Kasumi-1 (cell line): ENCODE data around the gene ENTPD5.
"Not testable (repeated sequence)": the region's sequence is repeated elsewhere in the genome, so short reads cannot be mapped to it uniquely, and the experiment has no call there.

Experiments
- DNase-seq, 2 experiments: peaks; one replicate each; lab custom pipeline; 2025; lab: John Stamatoyannopoulos, UW

The ENTPD5 gene

DNA sequence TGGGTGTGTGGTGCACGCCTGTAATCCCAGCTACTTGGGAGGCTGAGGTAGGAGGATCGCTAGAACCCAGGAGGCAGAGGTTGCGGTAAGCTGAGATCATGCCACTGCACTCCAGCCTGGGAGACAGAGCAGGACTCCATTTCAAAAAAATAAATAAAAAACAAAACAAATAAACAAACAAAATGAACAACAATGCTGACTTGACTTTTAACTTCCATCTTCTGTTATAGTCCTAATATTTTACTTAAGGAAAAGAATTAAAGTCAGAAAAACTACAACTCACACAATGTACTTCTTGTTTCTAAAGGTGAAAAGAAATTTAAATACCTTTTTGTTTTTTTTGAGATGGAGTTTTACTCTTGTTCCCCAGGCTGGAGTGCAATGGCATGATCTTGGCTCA lies 13.4 kb downstream of the ENTPD5 start:
- not testable (repeated sequence) for DNase-seq

DNA sequence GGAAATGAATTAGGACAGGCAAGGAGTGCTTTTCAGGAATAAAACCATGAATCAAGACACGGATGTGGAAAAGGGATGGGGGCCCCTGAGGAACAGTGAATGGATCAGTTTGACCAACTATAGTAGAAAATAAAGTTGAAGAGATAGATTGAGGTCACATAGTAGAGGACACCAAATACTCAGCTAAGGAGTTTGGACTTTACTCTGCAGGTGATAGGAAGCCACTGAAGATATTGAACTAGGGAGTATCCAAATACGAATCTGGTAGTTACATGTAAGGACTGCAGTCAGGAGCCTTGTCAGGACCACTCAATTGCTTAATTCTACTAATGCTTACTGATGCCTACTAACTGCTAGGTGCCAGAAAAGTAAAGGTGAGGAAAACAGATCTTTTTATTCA lies 20.4 kb downstream of the ENTPD5 start:
- no peak for DNase-seq

DNA sequence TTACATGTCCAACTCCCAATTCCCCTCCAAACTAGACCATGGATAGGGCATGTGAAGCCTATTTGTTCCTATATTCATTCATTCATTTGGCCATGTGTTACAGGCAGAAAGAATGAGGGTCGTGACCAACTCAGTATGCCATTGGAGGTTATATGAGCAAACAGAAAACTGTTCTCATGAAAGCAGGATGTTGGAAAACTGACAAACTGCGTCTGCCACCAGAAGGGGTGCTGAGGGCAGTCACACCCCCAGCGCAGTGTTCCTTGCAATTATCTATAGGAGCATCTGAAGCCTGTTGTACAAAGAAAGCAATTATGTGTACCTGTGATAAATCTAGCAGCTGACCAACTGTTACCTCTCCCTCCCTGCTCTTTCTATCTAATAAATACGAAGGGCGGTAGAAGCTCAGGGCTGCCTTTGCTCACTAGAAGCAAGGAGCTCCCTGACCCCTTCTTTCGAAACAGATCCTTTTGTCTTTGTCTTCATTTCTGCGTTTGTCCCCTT lies 21.1 kb downstream of the ENTPD5 start:
- DNase-seq: no peak

DNA sequence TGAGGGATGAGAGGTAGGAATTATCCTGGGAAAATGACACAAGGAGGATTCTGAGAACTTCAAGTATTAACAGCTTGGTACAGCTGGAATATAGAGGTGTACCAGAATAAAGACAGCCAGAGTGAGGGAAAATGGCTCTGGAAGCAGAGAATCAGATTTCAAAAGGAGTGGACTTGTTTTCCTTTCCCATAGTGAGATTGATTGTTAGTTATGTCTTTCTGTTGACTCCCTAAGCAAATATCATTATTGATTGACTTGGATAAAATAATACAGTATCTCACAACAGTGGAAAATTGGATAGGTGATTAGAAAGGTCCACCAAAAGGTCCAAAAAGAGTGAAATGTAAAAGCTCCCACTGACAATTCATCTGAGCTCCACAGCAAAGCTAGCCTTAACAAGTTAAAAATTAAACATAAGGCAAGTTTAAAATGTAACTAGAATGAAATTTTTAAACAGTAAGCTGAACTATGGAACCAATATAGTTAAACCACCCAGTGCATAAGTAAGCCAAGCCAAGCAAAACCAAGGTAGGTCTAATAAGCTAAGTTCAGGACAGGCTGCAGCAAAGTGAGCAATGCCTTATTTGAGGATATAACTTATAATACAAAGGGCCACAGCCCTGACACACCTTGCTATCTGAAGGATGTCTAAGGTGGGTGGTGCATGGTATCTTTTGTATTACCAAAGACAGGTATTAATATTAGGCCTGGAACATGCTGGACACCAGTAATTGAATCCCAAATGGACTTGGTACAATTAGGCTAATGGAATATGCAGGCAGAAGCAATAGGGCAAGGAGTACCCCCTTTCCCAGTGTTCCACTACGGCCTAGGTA lies 21.8 kb downstream of the ENTPD5 start:
- DNase-seq: no peak

DNA sequence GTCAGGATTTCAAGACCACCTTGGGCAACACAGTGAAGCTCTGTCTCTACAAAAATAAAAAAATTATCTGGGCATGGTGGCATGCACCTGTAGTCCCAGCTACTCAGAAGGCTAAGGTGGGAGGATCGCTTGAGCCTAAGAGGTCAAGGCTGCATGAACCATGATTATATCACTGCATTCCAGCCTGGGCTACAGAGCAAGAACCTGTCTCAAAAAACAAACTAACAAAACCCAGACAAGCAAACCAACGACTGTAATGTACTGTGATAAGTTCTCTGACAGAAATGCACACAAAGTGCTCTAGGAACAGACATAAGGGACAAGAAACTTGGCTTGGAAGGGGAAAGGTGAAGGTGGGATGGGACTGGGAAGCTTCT lies 22.4 kb downstream of the ENTPD5 start:
- DNase-seq: no peak

DNA sequence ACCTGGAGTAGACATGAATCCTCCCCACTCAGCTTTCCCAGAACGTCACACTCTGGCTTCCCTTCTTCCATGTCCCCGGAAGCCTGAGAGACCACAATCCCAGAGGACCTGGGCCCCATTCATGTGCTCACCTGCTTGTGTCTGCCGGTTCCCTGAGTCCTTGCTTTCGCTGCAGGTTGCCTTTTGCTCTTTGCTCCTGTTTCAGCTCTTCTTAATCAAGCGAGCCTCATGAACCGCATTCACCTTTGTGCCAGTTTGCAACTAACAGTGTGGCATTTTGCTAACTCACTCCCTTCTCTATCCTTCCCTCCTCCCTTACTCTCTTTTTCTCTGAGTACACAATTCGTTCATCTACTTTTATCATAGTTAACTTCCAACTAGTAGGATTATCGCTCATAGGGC lies 23.1 kb downstream of the ENTPD5 start:
- no peak for DNase-seq

DNA sequence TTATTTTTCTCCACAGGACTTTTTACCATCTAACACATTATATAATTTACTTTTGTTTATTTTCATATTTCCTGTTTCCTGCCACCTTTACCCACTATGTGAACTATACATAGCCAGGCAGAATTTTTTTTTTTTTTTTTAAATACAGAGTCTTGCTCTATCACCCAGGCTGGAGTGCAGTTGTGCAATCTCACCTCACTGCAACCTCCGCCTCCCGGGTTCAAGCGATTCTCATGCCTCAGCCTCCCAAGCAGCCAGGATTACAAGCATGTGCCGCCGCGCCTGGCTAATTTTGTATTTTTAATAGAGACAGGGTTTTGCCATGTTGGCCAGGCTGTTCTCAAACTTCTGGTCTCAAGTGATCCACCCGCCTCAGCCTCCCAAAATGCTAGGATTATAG lies 24.2 kb downstream of the ENTPD5 start:
- not testable (repeated sequence) for DNase-seq

DNA sequence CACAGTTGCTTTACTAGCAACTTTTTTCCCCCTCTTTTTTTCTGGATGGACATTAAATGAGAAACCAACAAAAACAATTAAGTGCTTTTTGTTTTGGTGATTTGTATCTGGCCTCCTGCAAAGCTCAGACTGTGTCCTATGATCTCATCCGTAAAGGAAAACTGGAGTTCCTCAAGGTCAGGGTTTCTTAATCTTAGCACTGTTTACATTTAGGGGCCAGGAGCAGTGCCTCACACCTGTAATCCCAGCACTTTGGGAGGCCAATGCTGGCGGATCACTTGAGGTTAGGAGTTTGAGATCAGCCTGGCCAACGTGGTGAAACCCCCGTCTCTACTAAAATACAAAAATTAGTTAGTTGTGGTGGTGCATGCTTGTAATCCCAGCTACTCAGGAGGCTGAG lies 28.0 kb downstream of the ENTPD5 start:
- no peak for DNase-seq

DNA sequence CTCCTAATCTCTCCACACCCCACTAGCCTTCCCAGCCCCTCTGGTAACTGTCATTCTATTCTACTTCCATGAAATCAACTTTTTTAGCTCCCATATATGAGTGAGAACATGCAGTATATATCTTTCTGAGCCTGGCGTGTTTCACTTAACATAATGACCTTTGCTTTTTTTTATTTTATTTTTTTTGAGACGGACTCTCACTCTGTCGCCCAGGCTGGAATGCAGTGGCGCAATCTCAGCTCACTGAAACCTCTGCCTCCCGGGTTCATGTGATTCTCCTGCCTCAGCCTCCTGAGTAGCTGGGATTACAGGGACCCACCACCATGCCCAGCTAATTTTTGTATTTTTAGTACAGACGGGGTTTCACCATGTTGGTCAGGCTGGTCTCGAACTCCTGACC lies 30.4 kb downstream of the ENTPD5 start:
- not testable (repeated sequence) for DNase-seq

DNA sequence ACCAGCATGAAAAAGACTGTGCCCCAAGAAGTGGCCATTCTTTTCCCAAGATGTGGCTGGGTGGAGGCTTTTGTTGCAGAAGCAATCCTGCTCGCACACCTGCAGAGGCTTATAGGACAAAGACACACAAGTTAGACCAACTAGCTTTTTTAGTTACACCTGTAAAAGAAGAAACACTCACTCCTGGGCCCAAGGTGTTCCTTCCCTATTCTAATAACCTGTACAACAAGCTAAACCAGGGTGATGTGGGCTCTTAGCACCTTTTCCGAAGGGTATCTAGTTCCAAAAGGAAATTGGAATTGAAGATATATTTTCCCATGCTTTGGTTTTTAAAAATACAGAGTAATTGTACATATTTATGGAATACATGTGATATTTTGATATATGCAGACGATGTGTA lies 31.0 kb downstream of the ENTPD5 start:
- no peak for DNase-seq

DNA sequence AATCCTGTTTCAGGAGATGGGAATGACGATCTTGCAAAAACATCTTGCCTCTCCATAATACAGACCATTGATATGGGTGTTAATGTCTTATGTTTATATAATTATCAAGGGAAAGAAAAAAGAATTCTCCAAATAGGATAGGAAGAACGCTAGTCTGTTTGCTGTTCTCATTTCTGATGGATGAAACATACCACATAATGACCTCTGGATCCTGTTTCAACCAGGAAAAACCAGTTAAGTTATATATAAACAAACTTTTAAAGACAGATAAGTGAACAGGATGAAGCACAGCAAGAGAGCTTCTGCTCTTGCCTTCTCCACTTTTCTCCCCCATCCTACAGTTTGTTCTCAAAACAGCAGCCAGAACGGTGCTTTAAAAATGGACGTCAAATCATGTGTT lies 41.2 kb downstream of the ENTPD5 start:
- no peak for DNase-seq

DNA sequence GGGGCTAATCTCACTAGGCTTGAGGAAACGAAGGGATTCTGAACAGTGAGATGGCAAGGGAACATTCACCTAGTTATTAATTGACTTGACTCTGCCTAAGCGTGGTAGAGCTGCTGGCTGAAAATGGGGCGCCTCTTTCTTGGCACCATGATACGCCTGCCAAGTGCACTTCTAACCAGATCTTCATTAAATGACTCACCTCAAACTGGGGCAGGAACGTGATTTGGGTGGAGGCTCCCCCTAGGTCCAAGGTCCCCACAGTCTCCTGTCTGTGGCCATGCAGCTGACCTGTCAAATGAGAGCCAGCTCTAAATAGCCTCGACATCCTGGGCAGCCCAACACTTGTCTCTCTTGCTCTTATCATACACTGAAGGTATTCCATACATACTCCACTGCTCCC lies 43.0 kb downstream of the ENTPD5 start:
- no peak for DNase-seq

DNA sequence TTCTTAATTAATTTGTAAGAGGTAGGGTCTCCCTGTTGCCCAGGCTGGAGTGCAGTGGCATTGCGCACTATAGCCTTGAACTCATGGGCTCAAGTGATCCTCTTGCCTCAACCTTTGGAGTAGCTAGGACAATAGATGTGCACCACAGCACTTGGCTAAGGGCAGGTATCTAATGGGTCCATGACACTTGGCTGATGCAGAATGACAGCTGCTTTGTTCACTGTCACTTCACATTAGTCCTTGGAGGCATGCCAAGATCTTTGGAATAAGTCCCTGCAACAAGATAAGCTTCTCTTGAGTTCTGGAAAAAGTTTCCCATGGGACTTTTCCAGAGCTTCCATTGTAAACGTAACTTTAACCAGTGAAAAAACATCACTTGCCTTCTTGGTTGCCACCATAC lies 45.6 kb downstream of the ENTPD5 start:
- DNase-seq: no peak

DNA sequence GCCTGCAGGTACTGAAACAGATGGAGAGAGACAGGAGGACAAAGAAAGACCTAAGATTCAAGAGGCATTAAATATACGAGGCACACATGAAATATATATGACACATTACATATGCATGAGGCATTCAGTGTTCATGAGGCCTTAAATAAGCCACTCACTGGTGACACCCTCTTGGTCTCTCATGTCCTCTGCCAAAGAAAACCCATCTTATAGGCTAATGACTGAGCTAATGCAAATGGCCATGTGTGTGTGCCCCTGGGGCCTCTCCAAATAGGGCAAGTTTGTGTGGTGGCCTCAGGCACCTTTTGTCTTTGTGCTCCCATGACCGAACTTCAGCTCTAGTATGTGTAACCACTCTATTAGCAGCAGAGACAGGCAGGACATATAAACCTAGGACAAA lies 50.2 kb downstream of the ENTPD5 start:
- DNase-seq: no peak

DNA sequence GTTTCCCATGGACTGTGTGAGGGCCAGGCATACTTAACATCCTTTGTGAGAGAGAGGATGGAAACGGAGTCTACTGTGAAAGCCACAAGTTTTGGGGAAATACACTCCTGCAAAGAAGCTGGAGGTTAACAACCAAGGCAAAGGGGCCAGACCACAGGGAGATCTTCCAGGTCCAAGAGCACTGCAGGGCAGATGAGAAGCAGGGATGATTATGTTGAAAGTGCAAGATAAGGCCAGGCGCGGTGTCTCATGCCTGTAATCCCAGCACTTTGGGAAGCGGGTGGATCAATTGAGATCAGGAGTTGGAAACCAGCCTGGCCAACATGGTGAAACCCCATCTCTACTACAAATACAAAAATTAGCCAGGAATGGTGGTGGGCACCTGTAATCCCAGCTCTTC lies 53.9 kb downstream of the ENTPD5 start:
- DNase-seq: no peak

DNA sequence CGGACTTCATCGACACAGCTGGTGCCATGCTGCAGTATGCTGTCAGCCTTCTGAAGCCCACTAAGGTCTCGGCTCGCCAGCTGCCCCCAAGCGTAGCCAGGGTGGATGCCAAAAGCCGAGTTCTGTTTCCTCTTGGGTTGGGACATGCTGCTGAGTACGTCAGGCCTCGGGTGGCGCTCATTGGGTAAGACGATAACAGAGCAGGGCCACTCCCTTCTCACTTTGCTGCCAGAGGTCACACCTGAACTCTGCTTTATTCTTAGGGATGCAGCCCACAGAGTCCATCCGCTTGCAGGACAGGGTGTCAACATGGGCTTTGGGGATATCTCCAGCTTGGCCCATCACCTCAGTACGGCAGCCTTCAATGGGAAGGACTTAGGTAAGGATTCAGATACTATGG lies 57.9 kb downstream of the ENTPD5 start:
- no peak for DNase-seq

DNA sequence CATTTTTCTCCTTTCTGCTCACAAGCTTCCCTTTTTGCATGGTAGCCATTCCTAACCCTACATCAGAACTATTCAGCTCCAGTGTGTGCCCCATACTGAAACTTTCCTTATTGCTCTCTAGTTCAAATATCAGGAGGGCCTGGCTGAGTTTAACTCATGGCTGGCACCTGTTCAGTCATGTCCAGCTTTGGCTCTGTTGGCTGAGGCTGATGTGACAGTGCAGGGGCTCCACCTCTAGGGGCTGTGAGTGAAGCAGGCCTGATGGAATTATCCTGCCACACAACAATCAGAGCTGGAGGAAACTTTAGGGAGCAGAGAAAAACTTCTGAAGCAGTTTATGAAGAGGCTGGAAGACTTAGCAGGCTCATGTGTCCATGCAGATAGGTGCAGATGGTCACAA lies 60.5 kb downstream of the ENTPD5 start:
- no peak for DNase-seq

DNA sequence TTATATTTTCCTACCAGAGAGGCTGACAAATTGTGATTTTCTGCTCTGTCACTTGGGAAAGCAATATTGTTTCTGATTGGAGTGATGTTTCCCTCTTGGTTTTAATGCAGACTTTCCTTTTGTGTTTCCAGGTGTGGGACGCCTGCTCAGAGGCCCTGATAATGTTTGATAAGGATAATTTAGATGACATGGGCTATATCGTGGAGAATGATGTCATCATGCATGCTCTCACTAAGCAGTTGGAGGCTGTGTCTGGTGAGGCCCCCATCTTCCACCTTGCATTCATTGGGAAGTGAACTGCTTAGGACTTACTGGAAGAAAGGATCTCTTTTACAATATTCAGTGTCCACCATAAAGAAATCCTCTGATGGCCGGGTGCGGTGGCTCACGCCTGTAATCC lies 63.4 kb downstream of the ENTPD5 start:
- DNase-seq: no peak

DNA sequence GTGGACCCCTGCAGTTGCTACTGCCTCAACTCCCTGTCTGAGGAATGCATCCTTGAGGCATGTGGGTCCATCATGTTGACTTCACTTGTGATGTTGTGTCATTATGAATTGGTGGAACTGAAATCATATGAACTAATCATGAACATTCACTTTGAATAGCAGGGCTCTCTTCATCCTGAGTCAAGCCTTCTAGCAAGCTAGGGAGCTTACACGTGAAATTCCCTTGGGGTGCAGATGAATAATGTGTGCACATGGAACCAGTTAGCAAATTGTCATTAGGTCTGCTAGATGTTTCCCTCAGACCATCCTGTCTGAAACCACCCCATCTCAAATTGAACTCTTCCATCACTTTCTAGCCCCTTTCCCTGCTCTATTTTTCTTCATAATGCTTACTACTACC lies 65.4 kb downstream of the ENTPD5 start:
- no peak for DNase-seq

DNA sequence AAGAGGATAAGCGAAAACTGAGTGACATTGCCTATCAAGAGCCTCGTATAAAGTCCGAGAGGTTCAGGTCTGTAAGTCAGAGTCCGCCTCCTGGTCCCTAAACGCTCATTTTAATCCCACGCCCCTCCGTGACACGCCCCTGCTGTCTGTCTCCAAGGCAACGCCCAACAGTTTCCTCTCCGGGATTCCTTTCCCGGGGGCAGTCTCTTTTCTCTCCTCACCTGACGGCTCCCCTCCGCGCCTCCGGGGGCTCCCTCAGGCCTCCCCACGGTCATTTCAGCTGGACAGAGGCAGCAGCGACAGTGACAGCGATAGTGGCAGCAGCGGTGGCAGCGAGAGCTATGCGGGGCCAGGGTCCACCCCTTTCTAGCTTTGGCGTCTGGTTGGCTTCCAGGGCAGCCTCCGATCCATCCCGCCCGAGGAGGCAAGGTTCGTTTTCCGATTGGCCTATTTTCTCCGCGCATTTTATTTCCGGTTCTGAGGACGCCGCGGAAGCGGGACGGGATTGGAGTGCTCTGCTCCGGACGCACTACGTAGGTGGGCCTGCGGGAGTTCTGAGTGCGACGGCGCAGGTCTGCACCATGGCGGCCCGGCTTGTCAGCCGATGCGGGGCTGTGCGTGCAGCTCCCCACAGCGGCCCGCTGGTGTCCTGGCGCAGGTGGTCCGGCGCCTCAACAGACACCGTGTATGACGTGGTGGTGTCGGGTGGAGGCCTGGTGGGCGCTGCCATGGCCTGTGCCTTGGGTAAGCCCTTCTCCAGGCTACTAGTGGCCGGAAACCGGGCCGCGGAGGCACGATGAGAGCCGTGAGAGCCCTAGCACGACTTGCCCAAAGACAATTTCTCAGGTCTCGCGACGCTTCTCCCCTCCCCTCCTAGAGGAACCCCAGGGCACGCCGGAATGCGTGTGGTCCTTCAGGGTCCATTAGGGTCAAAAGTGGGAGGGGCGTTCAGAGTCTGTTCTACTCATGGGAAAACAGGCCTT lies 69.0 kb downstream of the ENTPD5 start, which contains the start of the genes COQ6 and FAM161B:
COQ6 (plus strand) TSS at position 551 of the 983 bp plus-strand sequence; CDS start at position 582, 31 bp downstream.
FAM161B (minus strand) TSS at position 343 of the 983 bp plus-strand sequence; CDS start at position 275, 68 bp downstream.
- peak; percentile 98 for DNase-seq

DNA sequence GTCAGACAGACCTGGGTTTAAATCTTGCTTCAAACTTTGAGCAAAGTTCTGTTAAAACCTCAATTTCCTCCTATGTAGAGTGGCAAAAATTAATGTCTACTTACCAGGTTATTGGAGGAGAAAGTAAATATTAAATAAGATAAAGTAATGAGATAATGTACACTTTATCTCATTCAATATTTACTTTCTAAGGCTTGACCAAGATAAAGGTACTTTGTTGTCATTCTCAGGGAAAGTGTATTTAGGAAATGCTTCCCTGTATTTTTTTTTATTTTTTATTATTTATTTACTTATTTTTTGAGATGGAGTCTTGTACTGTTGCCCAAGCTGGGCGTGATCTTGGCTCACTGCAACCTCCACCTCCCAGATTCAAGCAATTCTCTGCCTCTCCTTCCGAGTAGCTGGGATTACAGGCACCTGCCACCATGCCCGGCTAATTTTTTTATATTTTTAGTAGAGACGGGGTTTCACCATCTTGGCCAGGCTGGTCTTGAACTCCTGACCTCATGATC lies 73.9 kb downstream of the ENTPD5 start:
- DNase-seq: no peak

DNA sequence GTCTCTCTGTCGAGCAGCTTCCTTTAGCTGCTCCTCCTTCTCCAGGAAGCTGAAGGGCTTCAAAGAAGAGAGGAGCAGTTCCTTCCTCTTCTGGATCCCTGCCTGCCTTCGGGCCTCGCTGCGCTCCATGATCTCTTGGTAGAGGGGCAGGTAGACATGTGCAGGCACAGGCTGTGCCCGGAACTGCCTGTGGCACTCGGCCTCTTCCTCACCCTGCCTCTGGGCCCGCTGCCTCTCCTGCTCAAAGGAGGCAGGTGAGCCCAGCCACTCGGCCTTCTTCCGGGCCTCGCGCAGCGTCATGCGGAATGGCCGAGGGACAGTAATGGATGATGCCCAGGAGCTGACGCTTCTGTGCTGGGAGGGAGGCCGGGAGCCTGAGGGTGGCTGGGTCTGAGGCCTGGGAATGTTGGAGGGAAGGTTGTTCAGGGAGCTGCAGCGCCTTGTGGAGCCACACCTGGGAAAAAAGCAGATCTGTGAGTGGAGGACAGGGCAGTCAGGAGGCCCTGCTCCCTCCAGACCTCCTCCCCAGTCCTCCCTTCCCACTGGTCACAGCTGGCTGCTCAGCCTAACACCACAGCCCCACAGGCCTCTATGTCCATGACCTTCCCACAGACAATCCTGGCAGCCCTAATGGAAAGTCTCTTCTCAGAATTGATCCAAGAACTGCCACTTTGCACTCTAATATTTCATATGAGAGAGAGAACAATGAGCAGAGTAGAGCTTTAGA lies 74.5 kb downstream of the ENTPD5 start:
- DNase-seq: peak; percentile 35 to 41
